SU-DHL-6 (cell line): ENCODE results near the gene TMEM92.

ENCODE experiments used
- CTCF ChIP-seq: fragments of 200-600 bp; sonication (generic); IDR thresholded peaks from one replicate; pipeline ENCODE4 v1.5.1; 2017; ENCODE audit warnings: antibody characterized with exemption, mild to moderate bottlenecking, low read length, moderate library complexity; ENCODE audit not compliant: insufficient read depth, poor library complexity, severe bottlenecking
- EZH2phosphoT487 ChIP-seq: fragments of 200-600 bp; sonication (generic), shearing (Covaris generic); conservative IDR thresholded peaks from 2 replicates; pipeline ENCODE4 v1.6.1; 2018; ENCODE audit warnings: mild to moderate bottlenecking, antibody characterized with exemption, low read length, moderate library complexity, mixed read lengths

GRCh38 chr17:50285941-50286340, 11.7 kb downstream of the TMEM92 start:
- TF ChIP-seq EZH2phosphoT487 (no peak), CTCF (no peak)
